HEK293T (cell line): ENCODE results near the gene ZNF557.
"Not testable (repeated sequence)": the region's sequence is repeated elsewhere in the genome, so short reads cannot be mapped to it uniquely, and the experiment has no call there.

ENCODE experiments used
- ARNT ChIP-seq: fragments of 450-650 bp; IDR thresholded peaks from 2 replicates; pipeline ENCODE4 v1.6.1; 2017; ENCODE audit warnings: mild to moderate bottlenecking
- FOXK2 ChIP-seq: fragments of 450-650 bp; IDR thresholded peaks from 2 replicates; pipeline ENCODE4 v1.6.1; 2016; ENCODE audit warnings: mild to moderate bottlenecking
- SP1 ChIP-seq: fragments of 450-650 bp; IDR thresholded peaks from 2 replicates; pipeline ENCODE4 v1.6.1; 2017
- TARDBP ChIP-seq: fragments of 450-650 bp; IDR thresholded peaks from 2 replicates; pipeline ENCODE4 v1.6.1; 2016

GRCh38 chr19:7054635-7055368, 14.7 kb upstream of the ZNF557 start:
- TF ChIP-seq ARNT, SP1, FOXK2, TARDBP: not testable (repeated sequence)
